ENCODE results near the gene SERPINA5. TPM values are rescaled to one million over a fixed set of nuclear protein-coding genes. Genes with fewer than 3 reads are reported as not detected.

Gene SERPINA5
- total RNA-seq: 10 to 100 TPM in 3 of 4 donors, 1 to 10 TPM in 1; 7.2 to 59.7 (median 24.9) TPM
- polyA plus RNA-seq: 100 to 1,000 TPM in 1 of 3 donors, 1 to 10 TPM in 2; 2.6 to 107 (median 4.2) TPM
- long read RNA-seq, donor 1, partial matches to known transcripts: 2 of 9 reads
- long read RNA-seq, donor 1, other reads (novel, unspliced or antisense): 1 of 9 reads
- long read RNA-seq, donor 2, transcript SERPINA5-201 (6 exons, 2,337 nt): minor isoform, 9 of 86 reads
- long read RNA-seq, donor 2, transcript SERPINA5-205 (5 exons, 2,210 nt): minor isoform, 5 of 86 reads
- long read RNA-seq, donor 2, transcript SERPINA5-208 (5 exons, 2,211 nt): major isoform, 42 of 86 reads
- long read RNA-seq, donor 2, partial matches to known transcripts: 28 of 86 reads
- long read RNA-seq, donor 2, other reads (novel, unspliced or antisense): 2 of 86 reads

GRCh38 chr14:94581127-94581999, at the start of gene SERPINA5:
Gene SERPINA5 (plus strand): TSS chr14:94581426. CDS start chr14:94587363, 5,937 bp downstream.
- intact Hi-C loops (cut with DNase I): no loop called here
- ATAC-seq (peak; percentile 44 to 89 (median 86)), DNase-seq (peak; percentile 79 to 84)
- Histone ChIP-seq H3K4me3 (no peak within 1 kb of the TSS), H3K9me3 (no peaks in the 10 kb centered on the region), H3K4me1 (no peaks in the 10 kb centered on the region), H3K36me3 (ENCODE audit: insufficient read depth in 1 of 2, low read depth in 1 of 2) (no peaks in the 10 kb centered on the region), H3K27me3 (ENCODE audit: insufficient read depth in 3 of 3, low read length in 2 of 3) (peaks cover 0 to 2% (median 0%) of the 10 kb centered on the region in 3 donors), H3K27ac (no peak within 1 kb of the TSS)
- WGBS, 3 donors: 28 to 44% (median 36%) methylated on average over 17 to 18 of the region's 18 CpGs
- TF ChIP-seq CTCF (IDR thresholded peaks at IDR 0.05): no peak

- no peak for TF ChIP-seq CTCF (IDR thresholded peaks at IDR 0.05)
- Histone ChIP-seq H3K4me1 (no peaks in the 10 kb centered on the region), H3K4me3 (no peak overlapping the region), H3K27me3 (ENCODE audit: insufficient read depth in 3 of 3, low read length in 2 of 3) (peaks cover 0 to 4% (median 0%) of the 10 kb centered on the region in 3 donors), H3K27ac (no peak overlapping the region), H3K36me3 (ENCODE audit: insufficient read depth in 1 of 2, low read depth in 1 of 2) (no peaks in the 10 kb centered on the region), H3K9me3 (no peaks in the 10 kb centered on the region)
- intact Hi-C loops (cut with DNase I): no loop called here
- DNase-seq (no peak), ATAC-seq (no peak)
- 52 to 60% (median 55%) methylated on average over 2 of the region's 2 CpGs for WGBS, 3 donors
Measured at GRCh38 chr14:94532447-94532846, 48.8 kb upstream of the SERPINA5 start.

- Histone ChIP-seq H3K27ac (no peak overlapping the region), H3K4me1 (no peaks in the 10 kb centered on the region), H3K27me3 (ENCODE audit: insufficient read depth in 3 of 3, low read length in 2 of 3) (peaks cover 0 to 4% (median 0%) of the 10 kb centered on the region in 3 donors), H3K9me3 (no peaks in the 10 kb centered on the region), H3K36me3 (ENCODE audit: insufficient read depth in 1 of 2, low read depth in 1 of 2) (no peaks in the 10 kb centered on the region), H3K4me3 (no peak overlapping the region)
- 69 to 78% (median 71%) methylated on average over 3 of the region's 3 CpGs for WGBS, 3 donors
- no peak for TF ChIP-seq CTCF (IDR thresholded peaks at IDR 0.05)
- intact Hi-C loops (cut with DNase I): no loop called here
- ATAC-seq (no peak), DNase-seq (no peak)
Measured at GRCh38 chr14:94535506-94535905, 45.7 kb upstream of the SERPINA5 start.

GRCh38 chr14:94536836-94537235, 44.4 kb upstream of the SERPINA5 start:
- TF ChIP-seq CTCF (IDR thresholded peaks at IDR 0.05): no peak
- DNase-seq (no peak), ATAC-seq (no peak)
- Histone ChIP-seq H3K27me3 (ENCODE audit: insufficient read depth in 3 of 3, low read length in 2 of 3) (peaks cover 0 to 4% (median 0%) of the 10 kb centered on the region in 3 donors), H3K27ac (no peak overlapping the region), H3K9me3 (no peaks in the 10 kb centered on the region), H3K36me3 (ENCODE audit: insufficient read depth in 1 of 2, low read depth in 1 of 2) (no peaks in the 10 kb centered on the region), H3K4me3 (no peak overlapping the region), H3K4me1 (no peaks in the 10 kb centered on the region)
- WGBS, 3 donors: 27 to 36% (median 33%) methylated on average over 2 of the region's 2 CpGs
- intact Hi-C loops (cut with DNase I): no loop called here

Measured in psoas muscle (tissue), 8 donors.